UCSD-AML1 (cell line): Measurements from ENCODE around the gene NEK5.
"Not testable (repeated sequence)": the region's sequence is repeated elsewhere in the genome, so short reads cannot be mapped to it uniquely, and the experiment has no call there.

Experiments
- DNase-seq: peaks from one replicate; lab custom pipeline; 2025; ENCODE audit not compliant: unreplicated experiment; lab: John Stamatoyannopoulos, UW

Gene NEK5

DNA sequence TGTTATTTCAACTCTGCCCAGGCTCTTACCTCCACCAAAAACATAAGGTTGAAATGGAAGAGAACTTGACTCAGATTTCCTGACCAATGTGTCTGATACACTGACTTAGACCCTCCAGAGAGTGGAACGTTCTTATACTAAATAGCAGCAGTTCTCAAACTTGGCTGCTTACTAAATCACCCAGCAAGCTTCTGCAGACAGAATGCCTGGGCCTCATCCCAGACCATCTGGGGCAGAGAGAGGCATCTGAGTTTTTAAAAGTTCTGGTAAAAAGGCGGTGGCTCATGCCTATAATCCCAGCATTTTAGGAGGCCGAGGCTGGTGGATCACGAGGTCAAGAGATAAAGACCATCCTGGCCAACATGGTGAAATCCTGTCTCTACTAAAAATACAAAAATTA lies 46.3 kb downstream of the NEK5 start:
- no peak for DNase-seq

DNA sequence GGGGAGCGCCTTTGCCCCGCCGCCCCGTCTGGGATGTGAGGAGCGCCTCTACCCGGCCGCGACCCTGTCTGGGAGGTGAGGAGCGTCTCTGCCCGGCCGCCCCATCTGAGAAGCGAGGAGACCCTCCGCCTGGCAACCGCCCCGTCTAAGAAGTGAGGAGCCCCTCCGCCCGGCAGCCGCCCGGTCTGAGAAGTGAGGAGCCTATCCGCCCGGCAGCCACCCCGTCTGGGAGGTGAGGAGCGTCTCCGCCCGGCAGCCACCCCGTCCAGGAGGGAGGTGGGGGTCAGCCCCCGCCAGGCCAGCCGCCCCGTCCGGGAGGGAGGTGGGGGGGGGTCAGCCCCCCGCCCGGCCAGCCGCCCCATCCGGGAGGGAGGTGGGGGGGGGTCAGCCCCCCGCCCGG lies 49.0 kb downstream of the NEK5 start:
- not testable (repeated sequence) for DNase-seq

DNA sequence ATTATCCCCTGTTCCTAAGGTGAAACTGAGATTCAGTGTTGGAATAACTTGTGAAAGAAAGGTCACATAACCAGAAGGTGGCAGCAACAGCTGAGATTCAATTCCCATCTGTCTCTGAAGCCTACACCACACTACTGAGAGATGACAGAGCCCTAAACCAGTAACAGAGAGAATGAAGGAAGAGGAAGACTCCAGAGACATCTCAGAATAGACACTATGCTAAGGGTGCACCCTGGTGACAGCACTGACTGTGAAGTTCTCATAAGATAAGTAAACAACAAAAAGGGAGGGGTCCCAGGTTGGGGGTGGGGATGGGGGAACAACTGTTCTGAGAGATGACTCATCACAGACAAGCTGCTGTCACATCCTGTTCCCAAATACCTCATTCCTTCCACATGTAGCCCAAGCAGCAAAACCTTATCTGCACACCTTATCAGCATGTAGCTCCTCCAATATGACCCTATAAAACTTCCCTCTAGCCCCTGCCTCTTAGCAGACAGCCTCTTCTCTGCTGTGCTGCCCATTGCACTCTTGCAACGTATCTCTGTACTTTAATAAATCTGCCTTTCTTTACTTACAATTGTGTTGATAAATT lies 57.8 kb downstream of the NEK5 start:
- no peak for DNase-seq

DNA sequence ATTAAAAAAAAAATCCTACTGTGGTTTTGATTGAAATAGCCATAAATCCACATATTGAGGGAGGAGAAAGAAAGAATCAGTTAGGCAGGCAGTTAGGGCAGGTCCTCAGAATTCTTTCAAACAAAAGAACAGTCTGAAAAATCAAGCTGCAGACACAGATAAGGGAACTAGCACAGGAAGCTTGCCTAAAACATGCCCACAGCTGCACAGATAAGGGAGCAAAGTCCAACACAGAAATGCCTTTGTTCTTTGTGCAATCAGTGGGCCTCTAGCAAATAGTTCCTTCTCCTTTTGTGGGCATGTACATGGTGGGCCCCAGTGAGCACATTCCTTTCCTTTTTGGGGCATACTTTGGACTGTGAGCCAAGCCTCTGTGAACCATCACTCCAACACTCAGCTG lies 61.6 kb downstream of the NEK5 start:
- DNase-seq, result no peak

DNA sequence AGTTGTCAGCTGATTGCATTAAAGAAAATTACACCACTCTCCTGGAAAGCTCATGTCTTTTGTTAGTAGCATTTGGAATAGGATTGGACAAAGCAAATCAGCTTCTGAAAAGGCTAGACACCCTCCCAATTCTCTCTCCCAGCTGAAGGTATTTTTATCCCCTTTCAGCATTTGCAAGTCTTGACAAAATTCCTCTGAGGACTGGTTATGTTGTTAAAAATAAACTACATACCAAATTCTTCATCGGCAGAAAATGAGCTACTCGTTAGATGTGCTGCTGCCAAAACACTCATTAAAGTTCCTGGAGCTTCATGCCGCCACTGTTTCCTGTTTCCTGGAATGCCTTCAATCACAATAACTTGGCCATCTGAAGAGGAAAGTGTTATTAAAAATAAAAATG lies 67.3 kb downstream of the NEK5 start:
- DNase-seq, result no peak

DNA sequence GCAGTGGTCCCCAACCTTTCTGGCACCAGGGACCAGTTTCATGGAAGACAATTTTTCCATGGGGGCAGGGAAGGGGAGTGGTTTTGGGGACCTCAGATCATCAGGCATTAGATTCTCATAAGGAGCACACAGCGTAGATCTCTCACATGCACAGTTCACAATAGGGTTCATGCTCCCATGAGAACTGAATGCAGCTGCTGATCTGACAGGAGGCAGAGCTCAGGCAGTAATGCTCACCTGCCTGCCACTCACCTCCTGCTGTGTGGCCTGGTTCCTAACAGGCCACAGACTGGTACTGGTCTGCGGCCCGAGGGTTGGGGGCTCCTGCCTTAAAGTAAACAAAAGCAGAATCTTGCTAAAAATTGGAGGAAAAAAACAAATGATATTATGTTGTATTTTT lies 67.8 kb downstream of the NEK5 start:
- not testable (repeated sequence) for DNase-seq

DNA sequence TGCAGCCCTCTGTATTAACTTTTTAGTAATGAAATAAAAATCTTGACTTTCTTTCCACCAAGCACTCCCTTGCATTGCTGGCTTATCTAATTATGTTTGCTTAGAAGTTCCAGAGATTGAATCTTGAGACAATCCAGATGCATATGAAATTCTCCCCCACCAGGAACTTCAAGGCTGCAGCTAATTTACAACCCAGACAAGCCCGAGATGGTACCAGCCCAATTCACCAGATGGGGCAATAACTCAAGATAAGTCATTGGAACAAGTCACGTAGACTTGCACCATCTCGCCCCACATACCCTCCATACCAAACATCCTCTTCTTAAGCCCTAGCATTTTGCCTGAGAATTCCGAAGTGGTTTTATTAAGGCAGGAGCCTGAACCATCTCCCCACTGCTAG lies 75.4 kb downstream of the NEK5 start:
- DNase-seq, result no peak

DNA sequence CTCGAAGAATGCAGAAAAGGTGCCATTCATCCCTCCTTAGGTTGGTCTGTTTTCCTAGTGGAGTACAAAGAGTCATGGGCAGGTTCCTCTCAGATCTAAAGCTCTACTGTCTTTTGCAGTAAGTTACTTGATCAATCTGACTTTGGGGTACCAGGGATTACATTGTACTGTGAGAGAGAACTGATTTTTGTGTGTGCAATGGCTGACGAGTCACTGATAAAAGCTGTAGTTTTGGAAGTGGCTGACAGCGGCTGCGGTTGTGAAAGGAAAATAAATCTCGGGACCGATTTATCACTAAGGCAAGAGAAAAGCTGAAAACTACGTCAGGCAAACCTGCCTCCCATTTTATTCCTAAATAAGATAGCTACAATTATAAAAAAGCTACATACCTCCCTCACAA lies 77.5 kb downstream of the NEK5 start:
- no peak for DNase-seq

DNA sequence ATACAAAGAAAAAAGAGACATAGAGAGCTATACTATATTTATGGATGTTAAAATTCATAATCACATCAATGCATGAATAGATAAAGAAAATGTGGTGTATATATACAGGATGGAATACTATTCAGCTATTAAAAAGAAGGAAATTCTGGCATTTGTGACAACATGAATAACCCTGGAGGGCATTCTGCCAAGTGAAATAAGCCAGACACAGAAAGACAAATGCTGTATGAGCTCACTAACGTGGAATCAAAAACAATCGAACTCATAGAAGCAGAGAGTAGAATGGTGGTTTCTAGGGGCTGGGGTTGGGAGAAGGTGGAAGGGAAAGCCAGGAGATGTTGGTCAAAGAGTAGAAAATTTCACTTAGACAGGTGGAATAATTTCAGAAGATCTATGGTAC lies 80.4 kb downstream of the NEK5 start:
- DNase-seq, result no peak

DNA sequence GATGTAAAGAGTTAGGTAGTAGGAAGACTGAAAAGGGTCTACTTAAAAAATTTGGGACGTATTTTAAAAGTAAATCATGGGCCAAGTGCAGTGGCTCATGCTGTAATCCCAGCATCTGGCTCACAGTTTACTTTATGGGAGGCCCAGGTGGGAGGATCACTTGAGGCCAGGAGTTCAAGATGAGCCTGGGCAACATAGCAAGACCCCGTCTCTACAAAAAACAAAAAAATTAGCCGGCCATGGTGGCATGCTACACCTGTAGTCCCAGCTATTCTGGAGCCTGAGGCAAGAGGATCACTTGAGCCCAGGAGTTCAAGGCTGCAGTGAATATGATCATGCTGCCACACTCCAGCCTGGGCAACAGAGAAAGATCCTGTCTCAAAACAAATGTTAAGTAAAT lies 81.4 kb downstream of the NEK5 start:
- no peak for DNase-seq

DNA sequence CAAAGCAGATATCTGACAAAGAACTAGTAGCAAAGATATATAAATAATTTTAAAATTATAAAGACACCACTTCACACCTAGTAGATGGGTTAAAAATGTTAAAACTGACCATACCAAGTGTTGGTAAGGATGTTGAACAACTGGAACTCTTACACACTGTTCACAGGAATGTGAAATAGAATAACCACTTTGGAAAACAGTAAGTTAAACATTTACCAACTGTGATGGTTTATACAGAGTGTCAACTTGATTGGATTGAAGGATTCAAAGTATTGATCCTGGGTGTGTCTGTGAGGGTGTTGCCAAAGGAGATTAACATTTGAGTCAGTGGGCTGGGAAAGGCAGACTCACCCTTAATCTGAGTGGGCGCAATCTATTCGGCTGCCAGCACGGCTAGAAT lies 85.2 kb downstream of the NEK5 start:
- no peak for DNase-seq

DNA sequence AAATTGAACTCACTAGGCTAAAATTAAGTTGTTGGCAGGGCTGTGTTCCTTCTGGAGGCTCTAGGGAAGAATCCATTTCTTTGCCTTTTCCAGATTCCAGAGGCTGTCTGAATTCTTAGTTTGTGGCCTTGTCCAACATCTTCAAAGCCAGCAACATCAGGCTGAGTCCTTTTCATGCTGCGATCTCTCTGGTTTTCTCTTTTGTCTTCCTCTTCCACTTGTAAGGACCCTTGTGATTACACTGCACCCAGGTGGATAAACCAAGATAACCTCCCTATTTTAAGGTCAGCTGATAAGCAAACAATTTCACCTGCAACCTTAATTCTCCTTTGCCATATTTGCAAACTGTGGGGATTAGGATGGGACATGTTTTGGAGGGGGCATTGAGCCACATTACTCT lies 92.8 kb downstream of the NEK5 start:
- DNase-seq, result no peak

DNA sequence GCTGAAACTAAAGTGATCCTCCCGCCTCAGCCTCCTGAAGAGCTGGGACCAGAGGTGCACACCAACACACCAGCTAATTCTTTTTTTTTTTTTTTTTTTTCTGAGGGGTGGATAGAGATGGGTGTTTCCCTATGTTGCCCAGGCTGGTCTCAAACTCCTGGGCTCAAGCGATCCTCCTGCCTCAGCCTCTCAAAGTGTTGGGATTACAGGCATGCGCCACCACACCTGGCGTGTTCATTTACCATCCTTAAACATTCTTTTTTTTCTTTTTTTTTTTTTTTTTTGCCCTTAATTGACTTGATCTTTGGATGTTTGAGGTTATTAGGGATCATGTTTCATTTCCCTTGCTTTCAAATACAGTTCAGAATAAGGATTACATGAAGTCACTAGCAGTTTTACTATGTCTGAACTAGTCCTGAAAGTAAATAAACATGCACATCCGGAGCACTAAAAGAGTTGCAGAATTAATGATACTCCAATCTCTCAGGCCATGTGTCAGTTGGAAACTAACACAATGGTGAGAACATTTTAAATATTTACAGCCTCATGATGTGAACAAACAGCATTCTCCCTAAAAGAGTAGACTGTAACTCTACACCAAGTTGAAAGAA lies 94.2 kb downstream of the NEK5 start:
- no peak for DNase-seq

DNA sequence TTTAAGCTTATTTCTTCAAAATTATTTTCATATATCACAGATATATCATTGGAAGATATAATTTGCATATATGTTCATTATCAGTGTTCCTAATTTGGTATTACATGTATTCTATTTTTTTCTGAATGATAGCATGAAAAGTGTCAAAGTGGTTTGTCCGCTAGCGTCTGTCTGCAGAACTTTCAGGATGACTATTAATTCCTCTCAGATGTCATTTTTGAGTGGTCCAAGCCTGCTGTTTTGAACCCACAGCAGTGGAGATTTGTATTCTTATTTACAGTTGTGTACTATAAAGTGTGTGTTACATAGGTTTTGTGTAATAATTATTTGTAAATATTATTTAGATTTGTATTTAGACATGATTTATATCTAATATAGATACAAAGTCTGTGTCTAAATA lies 95.8 kb downstream of the NEK5 start:
- no peak for DNase-seq

DNA sequence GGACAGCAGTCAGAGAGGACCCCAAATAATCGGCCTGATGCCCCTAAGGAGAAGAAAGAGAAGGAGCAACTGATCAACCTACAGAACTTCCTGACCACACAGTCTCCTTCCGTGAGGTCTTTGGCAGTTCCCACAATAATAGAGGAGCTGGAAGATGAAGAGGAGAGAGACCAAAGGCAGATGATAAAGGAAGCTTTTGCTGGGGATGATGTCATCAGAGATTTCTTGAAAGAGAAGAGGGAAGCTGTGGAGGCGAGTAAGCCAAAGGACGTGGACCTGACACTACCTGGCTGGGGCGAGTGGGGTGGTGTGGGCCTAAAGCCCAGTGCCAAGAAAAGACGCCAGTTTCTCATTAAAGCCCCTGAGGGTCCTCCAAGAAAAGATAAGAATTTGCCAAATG lies 98.5 kb downstream of the NEK5 start:
- DNase-seq, result not testable (repeated sequence)

DNA sequence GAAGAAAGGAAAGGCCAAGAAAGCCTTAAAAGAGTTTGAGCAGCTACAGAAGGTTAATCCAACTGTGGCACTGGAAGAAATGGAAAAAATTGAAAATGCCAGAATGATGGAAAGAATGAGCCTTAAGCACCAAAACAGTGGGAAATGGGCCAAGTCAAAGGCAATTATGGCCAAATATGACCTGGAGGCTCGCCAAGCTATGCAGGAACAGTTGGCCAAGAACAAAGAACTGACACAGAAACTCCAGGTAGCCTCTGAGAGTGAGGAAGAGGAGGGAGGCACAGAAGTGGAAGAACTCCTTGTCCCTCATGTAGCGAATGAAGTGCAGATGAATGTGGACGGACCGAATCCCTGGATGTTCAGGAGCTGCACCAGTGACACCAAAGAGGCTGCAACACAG lies 99.3 kb downstream of the NEK5 start:
- DNase-seq, result no peak

DNA sequence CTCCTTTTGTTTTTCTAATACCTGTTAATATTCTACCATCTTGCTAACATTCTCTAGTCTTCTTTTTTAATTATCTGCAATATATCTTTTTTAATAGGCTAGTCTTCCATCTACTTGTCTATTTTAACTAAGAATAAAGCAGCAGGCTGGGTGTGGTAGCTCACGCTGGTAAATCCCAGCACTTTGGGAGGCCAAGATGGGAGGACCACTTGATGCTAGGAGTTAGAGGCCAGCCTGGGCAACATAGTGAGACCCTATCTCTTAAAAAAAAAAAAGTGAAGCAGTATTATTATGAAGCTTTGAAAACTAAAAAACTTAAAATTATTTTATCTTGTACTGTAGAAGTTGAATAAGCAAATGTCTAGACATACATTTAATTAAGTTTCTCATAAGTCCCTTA lies 101.0 kb downstream of the NEK5 start:
- no peak for DNase-seq

DNA sequence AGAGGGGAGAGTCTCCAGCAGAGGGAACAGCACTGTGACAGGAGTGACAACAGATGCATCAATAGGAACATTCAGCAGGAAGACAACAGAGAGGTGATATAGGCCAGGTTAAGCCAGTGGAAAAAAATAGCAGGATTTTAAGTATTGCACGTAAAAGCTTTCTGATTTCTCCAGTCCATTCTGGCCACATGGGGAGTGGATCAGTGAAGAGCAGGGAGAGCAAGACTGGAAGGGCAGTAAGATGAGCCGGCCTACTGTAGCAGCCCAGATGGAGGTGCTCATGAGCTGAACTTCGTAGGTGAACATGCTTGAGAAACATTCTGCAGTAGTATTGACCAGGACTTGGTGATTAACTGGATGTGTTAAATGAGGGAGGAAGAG lies 102.6 kb downstream of the NEK5 start:
- no peak for DNase-seq

DNA sequence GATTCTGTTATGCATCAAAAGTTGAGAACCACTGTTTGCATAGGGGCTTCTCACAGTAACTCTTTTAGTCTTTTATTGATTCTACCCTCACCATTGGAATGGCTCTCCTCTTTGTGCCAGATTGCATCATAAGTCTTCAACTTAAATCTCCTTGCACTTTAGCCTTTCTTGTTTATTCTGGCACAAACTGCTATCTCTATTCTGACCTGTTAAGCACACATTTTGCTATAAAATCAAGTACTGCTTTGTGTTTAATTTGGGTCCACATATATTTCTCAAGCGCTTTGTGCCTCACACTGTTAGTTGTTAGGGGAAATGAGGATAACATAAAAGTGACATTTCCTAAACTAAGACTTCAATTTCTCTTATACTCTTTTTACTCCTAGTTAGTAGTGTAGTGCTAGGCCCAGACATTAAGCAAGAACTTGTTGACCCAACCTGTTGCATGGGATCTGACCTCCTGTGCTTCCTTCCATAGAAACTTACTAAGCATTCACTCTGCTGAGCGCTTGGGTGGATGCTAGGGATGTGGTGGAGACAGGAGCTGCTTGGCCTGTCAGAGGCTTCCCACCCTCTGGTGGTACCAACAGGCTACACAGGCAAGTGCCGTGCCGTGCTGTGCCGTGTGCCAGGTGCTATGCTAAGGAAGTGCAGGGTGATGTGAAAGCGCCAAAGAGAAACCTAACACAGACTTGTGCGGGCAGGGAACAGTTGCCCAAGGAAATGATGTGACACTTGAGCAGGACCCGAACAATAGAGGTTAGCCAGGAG lies 103.2 kb downstream of the NEK5 start:
- DNase-seq, result no peak

DNA sequence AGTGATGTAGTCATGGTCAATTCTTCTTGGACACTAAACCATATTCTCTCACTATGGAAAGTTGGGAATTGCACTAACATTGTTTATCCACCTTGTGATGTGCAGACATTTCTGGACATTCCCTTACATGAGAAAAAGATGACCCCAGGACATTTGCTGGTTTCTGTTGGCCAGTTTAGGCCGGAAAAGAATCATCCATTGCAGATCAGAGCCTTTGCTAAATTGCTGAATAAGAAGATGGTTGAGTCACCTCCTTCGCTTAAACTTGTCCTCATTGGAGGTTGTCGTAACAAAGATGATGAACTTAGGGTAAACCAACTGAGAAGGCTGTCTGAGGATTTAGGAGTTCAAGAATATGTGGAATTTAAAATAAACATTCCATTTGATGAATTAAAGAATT lies 104.4 kb downstream of the NEK5 start, which contains the start of gene UTP14C:
UTP14C (plus strand) TSS at position 211 of the 400 bp plus-strand sequence. CDS start 4,114 bp downstream, outside the sequence.
- no peak for DNase-seq

DNA sequence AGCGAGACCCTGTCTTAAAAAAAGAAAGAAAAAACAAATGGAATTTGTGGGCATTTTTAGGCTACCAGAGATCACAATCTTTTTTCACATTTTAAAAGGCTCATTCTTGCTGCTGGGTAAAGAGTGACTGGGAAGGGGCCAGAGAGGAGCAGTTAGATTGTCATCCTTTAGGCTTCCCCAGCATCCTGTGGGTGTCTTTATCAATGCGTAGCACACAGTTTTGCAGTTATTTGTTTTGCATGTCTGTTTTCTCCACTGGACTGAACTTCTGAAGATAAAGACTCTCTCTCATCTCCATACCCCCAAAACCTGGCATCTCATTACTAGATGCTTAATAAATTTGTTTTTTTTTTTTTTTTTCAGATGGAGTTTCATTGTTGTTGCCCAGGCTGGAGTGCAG lies 106.5 kb downstream of the NEK5 start:
- no peak for DNase-seq

DNA sequence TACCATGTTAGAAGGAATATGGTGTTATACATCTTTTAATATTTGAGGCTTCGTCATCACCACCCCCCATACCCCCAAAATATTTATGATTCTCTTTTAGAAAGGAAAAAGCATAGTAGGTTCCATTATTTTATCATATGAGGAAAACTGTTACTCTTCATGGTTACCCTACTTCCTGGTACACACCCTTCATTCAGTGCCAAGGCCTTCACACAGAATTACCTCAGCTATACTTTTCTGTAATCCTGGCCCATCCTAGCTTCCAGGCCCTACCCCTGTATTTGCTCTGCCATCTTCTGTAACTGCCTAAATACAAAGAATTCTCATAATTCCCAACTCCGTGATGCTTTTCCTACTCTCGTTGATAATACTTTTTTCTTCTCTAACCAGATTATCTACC lies 108.7 kb downstream of the NEK5 start:
- DNase-seq, result no peak

DNA sequence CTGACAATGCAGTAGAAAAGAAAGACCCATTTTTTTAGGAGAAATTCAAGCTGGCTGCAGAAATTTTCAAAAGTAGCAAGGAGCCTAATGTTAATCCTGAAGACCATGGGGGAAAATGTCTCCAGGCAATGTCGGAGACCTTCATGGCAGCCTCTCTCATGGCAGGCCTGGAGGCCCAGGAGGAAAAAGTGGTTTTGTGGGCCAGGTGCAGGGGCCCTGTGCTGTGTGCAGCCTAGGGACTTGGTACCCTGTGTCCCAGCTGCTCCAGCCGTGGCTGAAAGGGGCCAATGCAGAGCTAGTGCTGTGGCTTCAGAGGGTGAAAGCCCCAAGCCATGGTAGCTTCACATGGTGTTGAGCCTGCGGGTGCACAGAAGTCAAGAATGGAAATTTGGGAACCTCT lies 112.6 kb downstream of the NEK5 start:
- DNase-seq, result no peak
